MM.1S (cell line): ENCODE data around the gene SLC46A2.

Experiments used
- DNase-seq: peaks from one replicate; pipeline ENCODE4 v3.0.0-alpha.2; 2015
- H2AFZ ChIP-seq: fragments of 300-600 bp; sonication (generic); 2 replicates; pipeline ENCODE4 v1.6.0; 2016; ENCODE audit warnings: antibody characterized with exemption, low read length
- H3F3A ChIP-seq: fragments of 300-600 bp; sonication (generic); 2 replicates; pipeline ENCODE4 v1.6.1; 2016; ENCODE audit warnings: mild to moderate bottlenecking, antibody characterized with exemption, low read length, moderate library complexity, mixed read lengths; ENCODE audit not compliant: insufficient read depth
- H3K27ac ChIP-seq: fragments of 300-600 bp; sonication (generic); 2 replicates; pipeline ENCODE4 v1.5.1; 2016; ENCODE audit warnings: mild to moderate bottlenecking, low read length
- H3K27me3 ChIP-seq: fragments of 300-600 bp; sonication (generic); replicated peaks from 2 replicates; pipeline ENCODE4 v1.6.0; 2016; ENCODE audit warnings: low read length; ENCODE audit not compliant: insufficient read depth
- H3K36me3 ChIP-seq: fragments of 300-600 bp; sonication (generic); replicated peaks from 2 replicates; pipeline ENCODE4 v1.6.1; 2016; ENCODE audit warnings: mild to moderate bottlenecking, low read length, mixed read lengths; ENCODE audit not compliant: insufficient read depth
- H3K4me1 ChIP-seq: fragments of 300-600 bp; sonication (generic); 2 replicates; pipeline ENCODE4 v1.6.1; 2016; ENCODE audit warnings: low read length, mixed read lengths
- H3K4me2 ChIP-seq: fragments of 300-600 bp; sonication (generic); 2 replicates; pipeline ENCODE4 v1.6.0; 2016; ENCODE audit warnings: low read depth, low read length
- H3K4me3 ChIP-seq: fragments of 300-600 bp; sonication (generic); 2 replicates; pipeline ENCODE4 v1.5.1; 2016; ENCODE audit warnings: low read length, mixed read lengths
- H3K79me2 ChIP-seq: fragments of 300-600 bp; sonication (generic); 2 replicates; pipeline ENCODE4 v1.6.1; 2016; ENCODE audit warnings: mixed run types, low read length, mixed read lengths
- H3K9ac ChIP-seq: fragments of 300-600 bp; sonication (generic); 2 replicates; pipeline ENCODE4 v1.6.1; 2016; ENCODE audit warnings: low read length, mixed read lengths
- H3K9me2 ChIP-seq: fragments of 300-600 bp; sonication (generic); replicated peaks from 2 replicates; pipeline ENCODE4 v1.6.1; 2016; ENCODE audit warnings: mild to moderate bottlenecking, low read length, mixed read lengths; ENCODE audit not compliant: insufficient read depth
- H3K9me3 ChIP-seq: fragments of 300-600 bp; sonication (generic); replicated peaks from 2 replicates; pipeline ENCODE4 v1.6.1; 2016; ENCODE audit warnings: mild to moderate bottlenecking, low read length, mixed read lengths; ENCODE audit not compliant: insufficient read depth
- H4K20me1 ChIP-seq: fragments of 300-600 bp; sonication (generic); 2 replicates; pipeline ENCODE4 v1.6.1; 2016; ENCODE audit warnings: mild to moderate bottlenecking, low read length, moderate library complexity, mixed read lengths; ENCODE audit not compliant: insufficient read depth
- CTCF ChIP-seq: fragments of 300-600 bp; sonication (generic); IDR thresholded peaks from 2 replicates; pipeline ENCODE4 v1.5.1; 2016; ENCODE audit warnings: antibody characterized with exemption, low read length, mixed read lengths
- EZH2 ChIP-seq: fragments of 300-600 bp; sonication (generic); optimal IDR thresholded peaks from 2 replicates; pipeline ENCODE3; 2017; ENCODE audit warnings: low read depth, mild to moderate bottlenecking, antibody characterized with exemption, low read length, mixed read lengths
- EZH2phosphoT487 ChIP-seq: fragments of 300-600 bp; sonication (generic); IDR thresholded peaks from 2 replicates; pipeline ENCODE4 v1.6.1; 2018; ENCODE audit warnings: antibody characterized with exemption, low read length

Gene SLC46A2

DNA sequence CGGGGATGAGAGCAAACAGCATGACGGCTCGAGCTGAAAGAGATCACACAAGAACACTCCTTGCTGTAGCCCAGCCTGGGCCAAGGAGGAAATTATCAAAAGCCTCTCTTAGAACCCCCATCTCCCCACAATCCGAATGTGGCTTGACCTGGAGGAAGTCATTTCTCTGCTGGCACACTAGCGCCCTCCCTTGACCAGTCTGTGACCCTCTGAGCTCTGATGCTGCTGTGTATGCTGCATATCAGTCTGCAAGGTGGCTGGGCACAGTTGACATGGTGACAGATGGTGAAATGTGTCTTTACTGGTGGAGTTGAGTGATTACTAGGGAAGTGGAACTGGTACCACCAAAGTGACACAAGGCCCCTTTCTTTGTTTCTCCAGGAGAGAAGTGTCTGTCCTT lies 3.3 kb downstream of the SLC46A2 start:
- Histone ChIP-seq H3K27ac (no peak overlapping the region), H3K4me1 (no peaks in the 10 kb centered on the region), H3K79me2 (no peaks in the 10 kb centered on the region), H4K20me1 (no peaks in the 10 kb centered on the region), H3K9me3 (no peaks in the 10 kb centered on the region), H3K4me2 (no peak overlapping the region), H2AFZ (no peak overlapping the region), H3K27me3 (no peaks in the 10 kb centered on the region), H3K36me3 (no peaks in the 10 kb centered on the region), H3K9me2 (no peaks in the 10 kb centered on the region), H3F3A (no peaks in the 10 kb centered on the region), H3K9ac (no peak overlapping the region), H3K4me3 (no peak overlapping the region)
- DNase-seq, result no peak
- TF ChIP-seq EZH2 (no peak), EZH2phosphoT487 (no peak), CTCF (no peak)

DNA sequence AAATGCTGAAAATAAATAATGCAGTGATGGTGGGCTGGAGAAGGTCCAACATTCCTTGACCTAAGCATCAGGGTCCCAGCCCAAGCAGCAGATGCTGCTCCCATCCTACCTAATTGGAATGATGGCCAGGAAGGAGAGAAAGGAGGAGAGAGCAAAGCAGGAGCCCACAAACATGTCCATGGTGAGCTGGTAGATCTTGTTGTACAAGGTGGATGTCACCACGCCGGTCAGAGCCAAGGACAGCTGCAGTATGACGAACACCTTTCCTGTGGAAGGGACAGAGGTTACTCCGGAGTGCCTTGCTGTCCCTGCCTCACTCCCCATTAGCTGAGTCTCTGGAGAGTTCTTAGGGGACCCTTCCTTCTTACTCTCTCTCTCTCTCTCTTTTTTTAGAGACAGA lies 4.3 kb downstream of the SLC46A2 start:
- no peak for DNase-seq
- Histone ChIP-seq H3K4me1 (no peaks in the 10 kb centered on the region), H3K9me2 (no peaks in the 10 kb centered on the region), H3K9me3 (no peaks in the 10 kb centered on the region), H3K27me3 (no peaks in the 10 kb centered on the region), H3F3A (no peaks in the 10 kb centered on the region), H3K36me3 (no peaks in the 10 kb centered on the region), H3K79me2 (no peaks in the 10 kb centered on the region), H3K4me3 (no peak overlapping the region), H4K20me1 (no peaks in the 10 kb centered on the region), H3K9ac (no peak overlapping the region), H2AFZ (no peak overlapping the region), H3K27ac (no peak overlapping the region), H3K4me2 (no peak overlapping the region)
- TF ChIP-seq EZH2phosphoT487, result no peak
- TF ChIP-seq EZH2, result no peak
- no peak for TF ChIP-seq CTCF

DNA sequence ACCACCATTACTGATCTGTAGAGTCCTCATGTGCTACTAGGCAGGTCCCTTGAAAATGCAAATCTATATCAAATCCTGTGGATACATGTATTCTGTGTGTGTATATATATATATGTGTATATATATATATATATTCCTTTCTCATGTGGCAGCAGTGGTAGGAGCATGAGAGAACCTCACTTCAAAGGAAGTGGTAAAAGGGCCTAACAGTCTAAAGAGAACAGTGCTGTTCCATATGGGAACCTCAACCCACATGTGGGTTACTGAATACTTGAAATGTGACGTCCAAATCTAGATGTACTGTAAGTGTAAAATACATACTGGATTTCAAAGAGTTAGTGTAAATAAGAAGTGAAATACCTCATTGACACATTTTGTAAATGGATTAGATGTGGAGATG lies 5.4 kb downstream of the SLC46A2 start:
- H3K79me2 ChIP-seq, result no peaks in the 10 kb centered on the region
- DNase-seq, result no peak
- no peaks in the 10 kb centered on the region for H3K9me2 ChIP-seq
- no peaks in the 10 kb centered on the region for H3K27me3 ChIP-seq
- no peak overlapping the region for H3K4me3 ChIP-seq
- no peaks in the 10 kb centered on the region for H3F3A ChIP-seq
- no peak overlapping the region for H3K9ac ChIP-seq
- no peaks in the 10 kb centered on the region for H3K4me1 ChIP-seq
- H2AFZ ChIP-seq, result no peak overlapping the region
- no peaks in the 10 kb centered on the region for H4K20me1 ChIP-seq
- TF ChIP-seq EZH2phosphoT487 (no peak), EZH2 (no peak), CTCF (no peak)
- H3K27ac ChIP-seq, result no peak overlapping the region
- no peaks in the 10 kb centered on the region for H3K36me3 ChIP-seq
- H3K9me3 ChIP-seq, result no peaks in the 10 kb centered on the region
- H3K4me2 ChIP-seq, result no peak overlapping the region

DNA sequence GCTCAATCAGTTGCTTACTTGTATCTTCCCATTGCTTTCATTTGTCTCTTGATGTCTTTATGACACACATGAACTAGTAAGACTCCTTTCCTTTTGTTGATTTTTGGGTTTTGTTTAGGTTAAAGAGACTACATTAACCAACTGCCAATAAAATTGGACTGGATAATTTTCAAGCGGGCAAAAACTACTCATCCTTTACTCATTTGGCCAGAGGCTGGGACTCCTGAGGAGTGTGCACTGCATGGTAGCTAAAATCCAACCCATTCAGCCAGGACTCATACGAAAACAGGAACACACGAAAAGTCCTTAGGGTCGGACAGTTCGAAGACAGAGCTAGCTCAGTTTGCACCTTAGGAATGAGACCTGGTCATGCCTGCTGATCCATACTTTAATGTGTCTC lies 6.0 kb downstream of the SLC46A2 start:
- DNase-seq, result no peak
- TF ChIP-seq EZH2phosphoT487 (no peak), EZH2 (no peak), CTCF (no peak)
- H3K36me3 ChIP-seq, result no peaks in the 10 kb centered on the region
- no peaks in the 10 kb centered on the region for H3K79me2 ChIP-seq
- no peak overlapping the region for H3K4me3 ChIP-seq
- no peak overlapping the region for H3K9ac ChIP-seq
- no peaks in the 10 kb centered on the region for H3F3A ChIP-seq
- no peaks in the 10 kb centered on the region for H3K9me3 ChIP-seq
- no peak overlapping the region for H3K4me2 ChIP-seq
- no peak overlapping the region for H2AFZ ChIP-seq
- H3K9me2 ChIP-seq, result no peaks in the 10 kb centered on the region
- no peaks in the 10 kb centered on the region for H3K27me3 ChIP-seq
- no peak overlapping the region for H3K27ac ChIP-seq
- H4K20me1 ChIP-seq, result no peaks in the 10 kb centered on the region
- no peaks in the 10 kb centered on the region for H3K4me1 ChIP-seq
